ENCODE results near the gene VIPR1.

DNA sequence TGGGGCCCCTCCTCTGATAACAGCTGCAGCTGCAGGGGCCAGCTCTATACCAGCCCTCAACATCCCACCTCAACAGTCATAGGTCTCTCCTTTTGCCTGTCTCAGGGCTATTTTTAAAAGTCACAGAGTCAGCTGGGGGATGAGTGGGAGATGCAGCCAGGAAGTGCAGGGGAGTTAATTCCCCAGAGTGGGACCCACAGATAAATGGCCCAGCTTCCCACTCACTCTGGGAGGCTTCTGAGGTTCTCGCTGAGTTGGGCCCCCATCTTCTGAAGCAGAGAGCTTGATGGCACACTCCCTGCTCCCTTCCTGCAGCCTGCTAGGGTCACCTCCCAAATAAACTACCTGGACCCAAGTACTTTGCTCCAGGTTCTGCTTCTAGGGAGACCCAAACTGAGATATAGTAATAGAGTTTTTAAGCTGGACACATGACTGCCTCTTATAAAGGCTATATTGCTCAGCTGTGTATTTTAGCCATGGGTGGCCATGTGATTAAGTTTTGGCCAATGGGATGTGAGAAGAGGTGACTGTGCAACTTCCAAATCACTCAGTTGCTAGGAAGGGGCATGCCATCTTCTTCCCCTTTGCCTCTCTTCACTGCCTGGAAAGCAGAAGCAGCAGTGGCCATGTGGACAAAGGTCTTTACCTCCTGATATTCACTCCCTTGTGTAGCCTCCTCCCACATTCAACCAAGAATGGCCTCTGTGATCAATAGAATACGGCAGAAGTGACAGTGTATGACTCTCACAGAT lies 15.5 kb upstream of the VIPR1 start:
- TF ChIP-seq, protein P1, sequence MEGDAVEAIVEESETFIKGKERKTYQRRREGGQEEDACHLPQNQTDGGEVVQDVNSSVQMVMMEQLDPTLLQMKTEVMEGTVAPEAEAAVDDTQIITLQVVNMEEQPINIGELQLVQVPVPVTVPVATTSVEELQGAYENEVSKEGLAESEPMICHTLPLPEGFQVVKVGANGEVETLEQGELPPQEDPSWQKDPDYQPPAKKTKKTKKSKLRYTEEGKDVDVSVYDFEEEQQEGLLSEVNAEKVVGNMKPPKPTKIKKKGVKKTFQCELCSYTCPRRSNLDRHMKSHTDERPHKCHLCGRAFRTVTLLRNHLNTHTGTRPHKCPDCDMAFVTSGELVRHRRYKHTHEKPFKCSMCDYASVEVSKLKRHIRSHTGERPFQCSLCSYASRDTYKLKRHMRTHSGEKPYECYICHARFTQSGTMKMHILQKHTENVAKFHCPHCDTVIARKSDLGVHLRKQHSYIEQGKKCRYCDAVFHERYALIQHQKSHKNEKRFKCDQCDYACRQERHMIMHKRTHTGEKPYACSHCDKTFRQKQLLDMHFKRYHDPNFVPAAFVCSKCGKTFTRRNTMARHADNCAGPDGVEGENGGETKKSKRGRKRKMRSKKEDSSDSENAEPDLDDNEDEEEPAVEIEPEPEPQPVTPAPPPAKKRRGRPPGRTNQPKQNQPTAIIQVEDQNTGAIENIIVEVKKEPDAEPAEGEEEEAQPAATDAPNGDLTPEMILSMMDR (IDR thresholded peaks at IDR 0.05 in 4 of 5, conservative IDR thresholded peaks at IDR 0.05 in 1 of 5), result no peak
- TF ChIP-seq POLR2A (IDR thresholded peaks at IDR 0.05), result no peak
